Measurements from ENCODE around the gene PYCARD. TPM values are rescaled to one million over a fixed set of nuclear protein-coding genes. Genes with fewer than 3 reads are reported as not detected.

The PYCARD gene
- total and polyA plus RNA-seq, 9 of the 15 experiments (the other 6 are each of a cell fraction or from before 2014, with no cell fraction given) = 1.3 to 28.4 (median 6.0) TPM

GRCh38 chr16:31179747-31180459 lies 22.7 kb downstream of the PYCARD start, which contains the start of gene FUS (continued):
- no peak for TF ChIP-seq LEF1 (IDR thresholded peaks at IDR 0.05)
- TF ChIP-seq RBM14 (IDR thresholded peaks at IDR 0.05; ENCODE audit: borderline replicate concordance, insufficient read depth, low read depth, low read length) = peak; percentile 93; the same call in 1 of the 2 replicates
- no peak for TF ChIP-seq ZNF778 (CRISPR knock-in tag; IDR thresholded peaks at IDR 0.05)
- peak; percentile 44; the same call in 1 of the 2 replicates for TF ChIP-seq KDM2B (CRISPR knock-in tag; IDR thresholded peaks at IDR 0.05)
- TF ChIP-seq HMG20B (CRISPR knock-in tag; IDR thresholded peaks at IDR 0.05) = peak; percentile 83; the same call in 1 of the 2 replicates
- TF ChIP-seq KDM1A (IDR thresholded peaks at IDR 0.05) = no peak
- TF ChIP-seq ZNF354B (CRISPR knock-in tag; IDR thresholded peaks at IDR 0.05) = no peak
- TF ChIP-seq, protein P1, sequence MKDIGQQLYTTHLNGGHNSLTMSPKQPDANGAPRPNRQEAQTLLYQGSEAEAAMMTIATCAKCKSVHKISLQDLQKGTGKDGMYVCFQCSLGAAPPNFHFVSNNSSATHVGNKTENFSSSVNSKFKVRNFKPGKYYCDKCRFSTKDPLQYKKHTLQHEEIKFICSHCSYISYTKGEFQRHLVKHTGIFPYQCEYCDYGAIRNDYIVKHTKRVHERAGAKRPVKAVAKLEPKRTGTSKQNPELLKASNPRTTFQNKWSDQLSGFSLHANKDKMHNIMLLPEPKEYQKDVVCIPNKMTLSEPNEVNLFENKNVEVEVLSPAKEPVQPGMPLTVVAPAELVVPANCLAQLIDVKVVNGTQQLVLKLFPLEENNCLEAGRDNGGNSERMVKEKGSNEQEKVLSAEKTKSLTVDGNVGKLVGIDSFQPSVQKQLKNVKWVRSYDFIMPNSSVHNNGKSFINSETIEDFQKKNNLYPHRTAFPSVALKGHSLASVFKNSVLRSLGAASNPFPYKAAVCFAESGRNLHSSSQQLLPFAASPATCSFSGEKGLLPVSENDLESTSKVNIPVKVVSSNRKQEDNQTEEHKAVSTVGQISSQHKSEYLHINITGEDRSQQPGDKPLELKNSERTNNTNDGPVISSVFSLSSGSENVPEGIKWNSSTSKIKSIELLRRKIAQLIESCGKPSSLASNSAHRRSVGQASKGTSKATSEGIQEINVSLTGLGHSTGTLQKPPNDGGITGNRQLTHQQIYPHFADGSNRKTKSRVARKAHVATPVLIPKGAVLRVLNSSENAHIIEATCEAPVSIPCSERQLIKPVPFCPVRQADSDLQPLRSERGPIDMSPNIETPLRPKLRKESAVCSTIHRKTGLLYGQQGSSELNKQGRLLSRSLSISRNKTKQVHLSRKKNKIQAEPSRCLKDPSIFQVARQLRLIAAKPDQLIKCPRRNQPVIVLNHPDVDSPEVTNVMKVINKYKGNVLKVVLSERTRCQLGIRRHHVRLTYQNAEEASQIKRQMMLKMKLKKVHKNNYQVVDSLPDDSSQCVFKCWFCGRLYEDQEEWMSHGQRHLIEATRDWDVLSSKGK (CRISPR knock-in tag; IDR thresholded peaks at IDR 0.05) = no peak
- TF ChIP-seq ZBTB43 (CRISPR knock-in tag; IDR thresholded peaks at IDR 0.05) = peak; percentile 92
- TF ChIP-seq, protein P2, sequence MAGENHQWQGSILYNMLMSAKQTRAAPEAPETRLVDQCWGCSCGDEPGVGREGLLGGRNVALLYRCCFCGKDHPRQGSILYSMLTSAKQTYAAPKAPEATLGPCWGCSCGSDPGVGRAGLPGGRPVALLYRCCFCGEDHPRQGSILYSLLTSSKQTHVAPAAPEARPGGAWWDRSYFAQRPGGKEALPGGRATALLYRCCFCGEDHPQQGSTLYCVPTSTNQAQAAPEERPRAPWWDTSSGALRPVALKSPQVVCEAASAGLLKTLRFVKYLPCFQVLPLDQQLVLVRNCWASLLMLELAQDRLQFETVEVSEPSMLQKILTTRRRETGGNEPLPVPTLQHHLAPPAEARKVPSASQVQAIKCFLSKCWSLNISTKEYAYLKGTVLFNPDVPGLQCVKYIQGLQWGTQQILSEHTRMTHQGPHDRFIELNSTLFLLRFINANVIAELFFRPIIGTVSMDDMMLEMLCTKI (IDR thresholded peaks at IDR 0.05; ENCODE audit: partially characterized antibody) = no peak
- TF ChIP-seq, protein P3, sequence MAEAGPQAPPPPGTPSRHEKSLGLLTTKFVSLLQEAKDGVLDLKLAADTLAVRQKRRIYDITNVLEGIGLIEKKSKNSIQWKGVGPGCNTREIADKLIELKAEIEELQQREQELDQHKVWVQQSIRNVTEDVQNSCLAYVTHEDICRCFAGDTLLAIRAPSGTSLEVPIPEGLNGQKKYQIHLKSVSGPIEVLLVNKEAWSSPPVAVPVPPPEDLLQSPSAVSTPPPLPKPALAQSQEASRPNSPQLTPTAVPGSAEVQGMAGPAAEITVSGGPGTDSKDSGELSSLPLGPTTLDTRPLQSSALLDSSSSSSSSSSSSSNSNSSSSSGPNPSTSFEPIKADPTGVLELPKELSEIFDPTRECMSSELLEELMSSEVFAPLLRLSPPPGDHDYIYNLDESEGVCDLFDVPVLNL (CRISPR knock-in tag; IDR thresholded peaks at IDR 0.05; ENCODE audit: low read depth) = peak; percentile 83; the same call in 1 of the 2 replicates
- peak; percentile 85 for TF ChIP-seq ZFX (CRISPR knock-in tag; IDR thresholded peaks at IDR 0.05)
- TF ChIP-seq ZFPM2 (CRISPR knock-in tag; IDR thresholded peaks at IDR 0.05) = 0 out of 2 replicates have a peak, but pooled peaks have one; percentile 77
- TF ChIP-seq, protein P4, sequence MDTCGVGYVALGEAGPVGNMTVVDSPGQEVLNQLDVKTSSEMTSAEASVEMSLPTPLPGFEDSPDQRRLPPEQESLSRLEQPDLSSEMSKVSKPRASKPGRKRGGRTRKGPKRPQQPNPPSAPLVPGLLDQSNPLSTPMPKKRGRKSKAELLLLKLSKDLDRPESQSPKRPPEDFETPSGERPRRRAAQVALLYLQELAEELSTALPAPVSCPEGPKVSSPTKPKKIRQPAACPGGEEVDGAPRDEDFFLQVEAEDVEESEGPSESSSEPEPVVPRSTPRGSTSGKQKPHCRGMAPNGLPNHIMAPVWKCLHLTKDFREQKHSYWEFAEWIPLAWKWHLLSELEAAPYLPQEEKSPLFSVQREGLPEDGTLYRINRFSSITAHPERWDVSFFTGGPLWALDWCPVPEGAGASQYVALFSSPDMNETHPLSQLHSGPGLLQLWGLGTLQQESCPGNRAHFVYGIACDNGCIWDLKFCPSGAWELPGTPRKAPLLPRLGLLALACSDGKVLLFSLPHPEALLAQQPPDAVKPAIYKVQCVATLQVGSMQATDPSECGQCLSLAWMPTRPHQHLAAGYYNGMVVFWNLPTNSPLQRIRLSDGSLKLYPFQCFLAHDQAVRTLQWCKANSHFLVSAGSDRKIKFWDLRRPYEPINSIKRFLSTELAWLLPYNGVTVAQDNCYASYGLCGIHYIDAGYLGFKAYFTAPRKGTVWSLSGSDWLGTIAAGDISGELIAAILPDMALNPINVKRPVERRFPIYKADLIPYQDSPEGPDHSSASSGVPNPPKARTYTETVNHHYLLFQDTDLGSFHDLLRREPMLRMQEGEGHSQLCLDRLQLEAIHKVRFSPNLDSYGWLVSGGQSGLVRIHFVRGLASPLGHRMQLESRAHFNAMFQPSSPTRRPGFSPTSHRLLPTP (IDR thresholded peaks at IDR 0.05; ENCODE audit: borderline replicate concordance, extremely low read depth, insufficient read length) = no peak
- peak; percentile 99 for TF ChIP-seq PML (IDR thresholded peaks at IDR 0.05; ENCODE audit: low read length)
- no peak for TF ChIP-seq SREBF2 (CRISPR knock-in tag; IDR thresholded peaks at IDR 0.05)
- TF ChIP-seq BRCA1 (IDR thresholded peaks at IDR 0.05) = no peak
- no peak for TF ChIP-seq BRCA1 (CRISPR knock-in tag; IDR thresholded peaks at IDR 0.05)

Data from K562 (cell line).